Mucosa of stomach (tissue), 1 donor: ENCODE data around the gene SEMA4B.

Experiments
- H3K27me3 ChIP-seq: one replicate; pipeline ENCODE4 v1.7.0; 2013; ENCODE audit warnings: mild to moderate bottlenecking, low read length; ENCODE audit not compliant: control insufficient read depth, insufficient read depth
- H3K36me3 ChIP-seq: one replicate; pipeline ENCODE4 v1.7.0; 2013; ENCODE audit warnings: low read length; ENCODE audit not compliant: control insufficient read depth, insufficient read depth
- H3K4me1 ChIP-seq: one replicate; pipeline ENCODE4 v1.7.0; 2013; ENCODE audit warnings: mild to moderate bottlenecking, low read length; ENCODE audit not compliant: control insufficient read depth, insufficient read depth
- H3K4me3 ChIP-seq: one replicate; pipeline ENCODE4 v1.7.0; 2013; ENCODE audit warnings: low read length
- H3K9ac ChIP-seq: one replicate; pipeline ENCODE4 v1.7.0; 2013; ENCODE audit warnings: mild to moderate bottlenecking, low read length, moderate library complexity
- H3K9me3 ChIP-seq: one replicate; pipeline ENCODE4 v1.7.0; 2013; ENCODE audit warnings: mild to moderate bottlenecking, low read length, moderate library complexity; ENCODE audit not compliant: control insufficient read depth
- donor health status: Pancreatic carcinoma.

Gene SEMA4B

DNA sequence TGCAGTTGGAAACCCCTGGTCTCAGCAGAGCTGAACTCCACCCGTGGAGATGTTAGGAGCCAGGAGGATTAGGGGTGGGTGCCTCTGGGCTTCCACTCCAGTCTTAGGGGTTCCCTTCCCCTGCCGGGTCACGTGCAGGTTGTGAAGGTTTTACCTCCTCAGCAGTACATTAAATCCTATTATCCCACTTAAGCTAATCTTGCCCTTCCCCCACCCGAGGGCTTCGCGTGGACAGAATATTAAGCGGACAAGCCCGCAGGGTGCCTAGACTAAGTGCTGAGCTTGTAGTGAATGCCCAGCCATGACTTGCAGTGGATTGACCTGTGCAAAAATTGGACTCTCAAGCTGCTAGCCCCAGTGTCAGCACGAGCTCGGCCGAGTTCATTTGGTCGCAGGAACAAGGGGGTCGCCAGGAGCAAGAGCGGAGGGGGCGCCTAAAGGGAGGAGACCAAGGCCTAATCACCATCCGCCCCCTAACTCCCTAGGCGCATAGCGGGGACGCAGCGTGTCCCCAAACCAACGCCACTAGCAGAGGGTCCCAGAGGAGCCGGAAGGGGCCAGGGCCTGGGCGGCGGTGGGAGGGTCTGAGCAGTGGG lies 498 bp upstream of the SEMA4B start:
- Histone ChIP-seq H3K27me3 (no peaks in the 10 kb centered on the region), H3K9me3 (no peaks in the 10 kb centered on the region), H3K9ac (peak overlapping the region; percentile 87), H3K4me3 (peak overlapping the region; percentile 22), H3K36me3 (no peaks in the 10 kb centered on the region), H3K4me1 (peaks cover 29% of the 10 kb centered on the region)

DNA sequence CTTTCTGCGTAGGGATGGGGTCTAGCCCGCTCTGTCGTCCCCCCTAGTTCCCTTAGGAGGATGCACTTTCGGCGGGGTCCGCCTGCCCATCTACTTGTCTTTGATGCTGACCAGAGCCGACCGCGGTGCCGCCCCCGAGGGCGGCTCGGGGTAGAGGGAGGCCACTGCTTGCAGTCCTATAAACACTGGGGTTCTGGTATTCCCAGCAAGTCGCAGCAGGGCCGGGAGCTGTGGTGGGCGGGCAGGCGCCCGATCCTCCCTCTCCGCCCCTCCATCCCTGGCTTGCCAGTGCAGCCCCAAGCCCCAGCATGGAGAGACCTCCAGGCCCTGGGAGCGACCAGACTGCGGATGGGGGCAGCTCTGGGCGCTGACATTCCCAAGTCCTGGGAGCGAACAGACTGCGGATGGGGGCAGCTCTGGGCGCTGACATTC lies 830 bp downstream of the SEMA4B start:
- Histone ChIP-seq H3K9ac (peak overlapping the region; percentile 87), H3K27me3 (no peaks in the 10 kb centered on the region), H3K4me1 (peaks cover 29% of the 10 kb centered on the region), H3K4me3 (peak overlapping the region; percentile 32), H3K36me3 (no peaks in the 10 kb centered on the region), H3K9me3 (no peaks in the 10 kb centered on the region)

- H3K36me3 ChIP-seq, result no peaks in the 10 kb centered on the region
- H3K4me3 ChIP-seq, result peak overlapping the region; percentile 32
- peaks cover 29% of the 10 kb centered on the region for H3K4me1 ChIP-seq
- H3K9me3 ChIP-seq, result no peaks in the 10 kb centered on the region
- H3K9ac ChIP-seq, result peak overlapping the region; percentile 87
- no peaks in the 10 kb centered on the region for H3K27me3 ChIP-seq
Observed at GRCh38 chr15:90202929-90203328, 1.8 kb downstream of the SEMA4B start.

DNA sequence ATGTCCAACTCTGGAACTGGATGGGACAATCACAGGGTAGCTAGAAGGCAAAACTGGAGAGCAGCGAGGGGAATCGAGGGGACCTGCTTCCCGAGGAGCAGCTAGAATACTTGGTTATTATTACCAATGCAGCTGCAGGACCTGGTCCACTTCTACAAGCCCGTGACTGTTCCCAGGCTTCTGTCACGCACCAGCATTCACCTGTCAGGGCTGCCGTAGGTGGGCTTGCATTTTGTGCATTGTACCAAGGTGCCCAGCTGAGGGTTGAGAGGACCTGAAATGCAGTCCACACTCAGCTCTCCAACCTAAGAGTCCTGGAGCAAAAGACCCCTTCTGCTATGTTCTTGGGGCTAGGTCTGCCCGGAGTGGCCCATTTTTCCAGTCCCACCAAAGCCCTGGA lies 2.3 kb downstream of the SEMA4B start:
- no peaks in the 10 kb centered on the region for H3K27me3 ChIP-seq
- H3K9ac ChIP-seq, result peak overlapping the region; percentile 87
- H3K4me1 ChIP-seq, result peaks cover 29% of the 10 kb centered on the region
- no peaks in the 10 kb centered on the region for H3K36me3 ChIP-seq
- H3K9me3 ChIP-seq, result no peaks in the 10 kb centered on the region
- H3K4me3 ChIP-seq, result no peak overlapping the region

- H3K4me1 ChIP-seq, result peaks cover 29% of the 10 kb centered on the region
- no peak overlapping the region for H3K4me3 ChIP-seq
- H3K36me3 ChIP-seq, result no peaks in the 10 kb centered on the region
- H3K9me3 ChIP-seq, result no peaks in the 10 kb centered on the region
- H3K9ac ChIP-seq, result no peak overlapping the region
- no peaks in the 10 kb centered on the region for H3K27me3 ChIP-seq
Observed at GRCh38 chr15:90203922-90204321, 2.8 kb downstream of the SEMA4B start.

DNA sequence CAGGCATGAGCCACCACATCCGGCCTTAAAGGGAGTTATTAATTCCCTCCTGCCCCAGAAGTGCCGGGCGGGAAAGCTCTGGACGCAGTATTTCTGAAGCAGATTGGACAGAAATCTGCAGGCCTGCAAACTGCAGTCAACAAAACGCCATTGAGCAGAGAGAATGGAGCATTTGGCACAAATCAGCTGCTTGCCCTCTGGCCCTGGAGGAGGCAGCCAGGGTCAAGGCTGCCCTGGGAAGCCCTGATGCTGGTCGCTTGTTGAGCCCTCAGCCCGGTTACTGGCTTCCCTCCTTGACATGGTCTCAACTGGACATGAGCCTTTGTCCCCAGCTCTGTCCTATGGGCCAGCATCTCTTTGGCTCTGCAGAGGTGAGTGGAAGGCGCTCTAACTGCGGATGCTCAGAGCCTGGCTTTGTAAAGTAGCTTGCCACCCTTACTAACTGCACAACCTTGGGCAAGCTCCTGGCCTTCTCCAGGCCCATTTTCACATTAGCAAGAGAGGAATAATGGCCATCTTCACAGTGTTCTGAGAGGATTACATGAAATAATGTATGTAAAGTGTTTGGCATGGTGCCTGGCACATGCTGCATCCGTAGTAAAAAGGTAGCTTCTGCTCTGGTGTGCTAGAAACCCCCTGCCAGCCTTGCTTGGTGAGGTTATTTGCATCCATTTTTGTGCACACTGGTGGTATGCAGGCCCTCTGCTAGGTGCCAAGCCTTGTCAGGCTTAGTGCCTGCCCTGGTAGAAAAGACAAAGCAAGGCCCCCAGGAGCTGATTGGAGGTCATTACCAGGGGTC lies 4.1 kb downstream of the SEMA4B start:
- no peaks in the 10 kb centered on the region for H3K9me3 ChIP-seq
- H3K27me3 ChIP-seq, result no peaks in the 10 kb centered on the region
- no peaks in the 10 kb centered on the region for H3K36me3 ChIP-seq
- H3K9ac ChIP-seq, result no peak overlapping the region
- no peak overlapping the region for H3K4me3 ChIP-seq
- H3K4me1 ChIP-seq, result peaks cover 39% of the 10 kb centered on the region

DNA sequence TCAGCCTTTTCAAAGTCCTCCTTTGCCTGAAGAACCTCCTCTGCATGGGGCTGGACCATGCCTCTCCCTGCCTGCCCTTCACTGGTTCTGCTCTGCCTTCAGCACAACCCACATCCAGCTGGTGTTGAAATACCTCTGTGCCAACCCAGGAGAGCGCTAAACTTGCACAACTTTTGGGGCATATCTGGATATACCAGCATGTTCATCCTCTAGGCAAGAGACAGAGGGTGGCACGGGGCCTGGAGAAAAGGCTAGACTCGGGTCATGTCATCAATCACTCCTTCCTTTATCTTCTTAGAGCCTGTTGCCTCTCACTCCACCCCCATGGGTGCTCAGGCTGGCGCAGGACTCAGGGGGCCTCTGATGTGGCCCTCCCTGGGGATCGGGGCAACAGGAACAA lies 4.8 kb downstream of the SEMA4B start:
- Histone ChIP-seq H3K9ac (no peak overlapping the region), H3K4me1 (peaks cover 39% of the 10 kb centered on the region), H3K4me3 (no peak overlapping the region), H3K9me3 (no peaks in the 10 kb centered on the region), H3K27me3 (no peaks in the 10 kb centered on the region), H3K36me3 (no peaks in the 10 kb centered on the region)

DNA sequence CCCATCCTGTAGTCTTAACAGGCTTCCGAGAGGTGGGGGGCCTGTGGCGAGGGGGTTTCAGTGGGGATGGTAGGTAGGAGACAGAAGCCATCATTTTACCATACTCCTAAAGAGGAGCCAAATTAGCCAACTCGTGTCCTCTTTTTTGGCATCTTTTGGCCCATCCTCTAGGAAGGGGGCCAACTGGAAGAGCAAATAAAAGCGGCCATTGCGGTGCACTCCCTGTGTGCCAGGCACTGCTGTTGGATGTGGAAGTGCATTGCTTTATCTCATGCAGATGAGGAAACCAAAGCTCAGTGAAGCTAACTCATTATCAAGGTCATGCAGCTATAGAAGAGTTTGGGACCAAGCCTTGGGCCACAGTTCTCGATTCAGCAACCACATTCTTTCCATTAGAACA lies 6.1 kb downstream of the SEMA4B start:
- no peaks in the 10 kb centered on the region for H3K27me3 ChIP-seq
- H3K36me3 ChIP-seq, result no peaks in the 10 kb centered on the region
- no peaks in the 10 kb centered on the region for H3K9me3 ChIP-seq
- H3K4me3 ChIP-seq, result no peak overlapping the region
- H3K4me1 ChIP-seq, result peaks cover 46% of the 10 kb centered on the region
- no peak overlapping the region for H3K9ac ChIP-seq

- Histone ChIP-seq H3K9me3 (no peaks in the 10 kb centered on the region), H3K27me3 (no peaks in the 10 kb centered on the region), H3K36me3 (no peaks in the 10 kb centered on the region), H3K4me1 (peaks cover 46% of the 10 kb centered on the region), H3K4me3 (no peak overlapping the region), H3K9ac (no peak overlapping the region)
Observed at GRCh38 chr15:90208356-90208755, 7.2 kb downstream of the SEMA4B start.

GRCh38 chr15:90209591-90209990 lies 8.5 kb downstream of the SEMA4B start:
- no peak overlapping the region for H3K4me3 ChIP-seq
- no peaks in the 10 kb centered on the region for H3K9me3 ChIP-seq
- peaks cover 50% of the 10 kb centered on the region for H3K4me1 ChIP-seq
- peak overlapping the region; percentile 86 for H3K9ac ChIP-seq
- H3K36me3 ChIP-seq, result no peaks in the 10 kb centered on the region
- H3K27me3 ChIP-seq, result no peaks in the 10 kb centered on the region

GRCh38 chr15:90210593-90210992 lies 9.5 kb downstream of the SEMA4B start:
- no peak overlapping the region for H3K4me3 ChIP-seq
- no peaks in the 10 kb centered on the region for H3K9me3 ChIP-seq
- H3K4me1 ChIP-seq, result peaks cover 53% of the 10 kb centered on the region
- H3K9ac ChIP-seq, result peak overlapping the region; percentile 86
- H3K36me3 ChIP-seq, result no peaks in the 10 kb centered on the region
- no peaks in the 10 kb centered on the region for H3K27me3 ChIP-seq

DNA sequence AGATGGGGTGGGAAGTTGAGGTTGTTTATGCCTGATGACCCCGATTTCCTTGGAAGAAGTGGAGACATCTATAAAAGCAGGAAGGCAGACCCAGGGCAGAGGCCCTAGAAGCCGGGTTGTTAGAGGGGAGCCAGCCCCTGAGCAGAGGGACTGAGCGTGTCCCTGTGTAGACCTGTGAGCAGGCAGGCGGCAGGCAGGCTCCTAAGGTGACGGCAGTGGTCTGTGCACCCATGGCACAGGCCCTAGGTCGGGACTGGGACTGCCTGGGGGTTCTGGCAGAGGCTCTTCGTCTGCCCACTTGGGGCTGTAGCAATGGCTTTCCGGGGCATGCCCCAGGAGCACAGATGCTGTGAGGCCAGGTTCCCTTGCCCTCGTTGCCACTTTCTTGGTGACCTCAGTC lies 9.9 kb downstream of the SEMA4B start:
- Histone ChIP-seq H3K4me1 (peaks cover 53% of the 10 kb centered on the region), H3K27me3 (no peaks in the 10 kb centered on the region), H3K9me3 (no peaks in the 10 kb centered on the region), H3K4me3 (peak overlapping the region; percentile 17), H3K9ac (peak overlapping the region; percentile 86), H3K36me3 (no peaks in the 10 kb centered on the region)
